H9 (cell line): ENCODE measurements around the gene DTHD1. TPM values are rescaled to one million over a fixed set of nuclear protein-coding genes. Genes with fewer than 3 reads are reported as not detected.

ENCODE experiments used
- DNase-seq: peaks from one replicate; pipeline ENCODE4 v3.0.0-alpha.2; 2017
- H2AFZ ChIP-seq: one replicate; pipeline ENCODE4 v1.6.1; 2013; ENCODE audit warnings: mild to moderate bottlenecking, low read length, control low read depth, moderate library complexity
- H2AK5ac ChIP-seq: 2 replicates; pipeline ENCODE4 v1.6.1; 2013; ENCODE audit warnings: low read length, control low read depth, mixed read lengths; ENCODE audit not compliant: insufficient read length
- H2BK120ac ChIP-seq: one replicate; pipeline ENCODE4 v1.6.1; 2013; ENCODE audit warnings: low read depth, mild to moderate bottlenecking, low read length, control low read depth, inconsistent platforms; ENCODE audit not compliant: poor library complexity, severe bottlenecking
- H2BK12ac ChIP-seq: 2 replicates; pipeline ENCODE4 v1.6.1; 2013; ENCODE audit warnings: low read length, control low read depth, mixed read lengths, low read depth; ENCODE audit not compliant: insufficient read length
- H2BK15ac ChIP-seq: 2 replicates; pipeline ENCODE4 v1.6.1; 2013; ENCODE audit warnings: low read depth, low read length, control low read depth
- H2BK20ac ChIP-seq: one replicate; pipeline ENCODE4 v1.6.1; 2013; ENCODE audit warnings: low read depth, mild to moderate bottlenecking, low read length, control low read depth, inconsistent platforms; ENCODE audit not compliant: poor library complexity, severe bottlenecking
- H2BK5ac ChIP-seq: 2 replicates; pipeline ENCODE4 v1.6.1; 2013; ENCODE audit warnings: low read length, control low read depth, mixed read lengths; ENCODE audit not compliant: insufficient read length
- H3K14ac ChIP-seq: 2 replicates; pipeline ENCODE4 v1.6.1; 2013; ENCODE audit warnings: low read length, control low read depth; ENCODE audit not compliant: insufficient read depth
- H3K18ac ChIP-seq: 2 replicates; pipeline ENCODE4 v1.6.1; 2013; ENCODE audit warnings: low read depth, mild to moderate bottlenecking, mixed read lengths, low read length, control low read depth; ENCODE audit not compliant: insufficient read length
- H3K23ac ChIP-seq: 2 replicates; pipeline ENCODE4 v1.6.1; 2013; ENCODE audit warnings: low read length, control low read depth, mixed read lengths, low read depth; ENCODE audit not compliant: insufficient read length
- H3K23me2 ChIP-seq: 2 replicates; pipeline ENCODE4 v1.6.1; 2013; ENCODE audit warnings: low read depth, mild to moderate bottlenecking, mixed read lengths, low read length, control low read depth; ENCODE audit not compliant: insufficient read length, poor library complexity, severe bottlenecking
- H3K27ac ChIP-seq: 2 replicates; pipeline ENCODE4 v1.5.1; 2013; ENCODE audit warnings: low read length, control low read depth, mixed read lengths, low read depth; ENCODE audit not compliant: insufficient read length
- H3K27me3 ChIP-seq: 2 replicates; pipeline ENCODE4 v1.6.1; 2013; ENCODE audit warnings: low read length, control low read depth, inconsistent platforms; ENCODE audit not compliant: insufficient read depth
- H3K4ac ChIP-seq: 2 replicates; pipeline ENCODE4 v1.6.1; 2013; ENCODE audit warnings: low read depth, mild to moderate bottlenecking, control low read depth, inconsistent platforms, low read length, moderate library complexity
- H3K4me1 ChIP-seq: 2 replicates; pipeline ENCODE4 v1.6.1; 2013; ENCODE audit warnings: low read length, control low read depth, inconsistent platforms; ENCODE audit not compliant: insufficient read depth
- H3K4me2 ChIP-seq: 2 replicates; pipeline ENCODE4 v1.6.1; 2013; ENCODE audit warnings: low read length, control low read depth, mixed read lengths; ENCODE audit not compliant: insufficient read length, insufficient read depth
- H3K56ac ChIP-seq: 2 replicates; pipeline ENCODE4 v1.6.1; 2013; ENCODE audit warnings: low read depth, mild to moderate bottlenecking, mixed read lengths, low read length, control low read depth; ENCODE audit not compliant: insufficient read length
- H3K79me1 ChIP-seq: 2 replicates; pipeline ENCODE4 v1.6.1; 2013; ENCODE audit warnings: low read depth, mild to moderate bottlenecking, moderate library complexity, low read length, control low read depth, inconsistent platforms; ENCODE audit not compliant: insufficient read depth, poor library complexity, severe bottlenecking
- H3K79me2 ChIP-seq: 2 replicates; pipeline ENCODE4 v1.6.1; 2013; ENCODE audit warnings: low read length, control low read depth, inconsistent platforms; ENCODE audit not compliant: insufficient read depth
- H3K9ac ChIP-seq: 2 replicates; pipeline ENCODE4 v1.6.1; 2013; ENCODE audit warnings: low read length, control low read depth, mixed read lengths; ENCODE audit not compliant: insufficient read length; ENCODE audit errors: extremely low read depth
- H3K9me3 ChIP-seq: one replicate; pipeline ENCODE4 v1.6.1; 2013; ENCODE audit warnings: low read depth, low read length, inconsistent platforms; ENCODE audit not compliant: control insufficient read depth
- H3T11ph ChIP-seq: one replicate; pipeline ENCODE4 v1.6.1; 2013; ENCODE audit warnings: mild to moderate bottlenecking, low read length, control low read depth, inconsistent platforms
- H4K20me1 ChIP-seq: one replicate; pipeline ENCODE4 v1.6.1; 2013; ENCODE audit not compliant: control insufficient read depth, insufficient read length, insufficient read depth
- H4K5ac ChIP-seq: 2 replicates; pipeline ENCODE4 v1.6.1; 2013; ENCODE audit warnings: low read depth, mild to moderate bottlenecking, mixed read lengths, low read length, control low read depth; ENCODE audit not compliant: insufficient read length
- H4K8ac ChIP-seq: replicated peaks from 2 replicates; pipeline ENCODE4 v1.6.1; 2013; ENCODE audit warnings: low read length, control low read depth, mixed read lengths, low read depth; ENCODE audit not compliant: insufficient read length
- H4K91ac ChIP-seq: 2 replicates; pipeline ENCODE4 v1.6.1; 2013; ENCODE audit warnings: low read depth, mild to moderate bottlenecking, moderate library complexity, mixed read lengths, low read length, control low read depth; ENCODE audit not compliant: insufficient read length
- H3K27ac Mint-ChIP-seq, 3 experiments: 2 replicates in 2 of 3; 3 replicates in 1 of 3; pipeline ENCODE4 v1.8.0; 2020 to 2021; ENCODE audit warnings: mixed read lengths in 3 of 3, mild to moderate bottlenecking in 1 of 3, moderate library complexity in 1 of 3
- H3K27me3 Mint-ChIP-seq: 2 replicates; pipeline ENCODE4 v1.8.0; 2021; ENCODE audit warnings: low read depth, mild to moderate bottlenecking, moderate library complexity, mixed read lengths
- H3K36me3 Mint-ChIP-seq, 3 experiments: 2 replicates in 2 of 3; 3 replicates in 1 of 3; pipeline ENCODE4 v1.8.0; 2020 to 2021; ENCODE audit warnings: low read depth in 3 of 3, mixed read lengths in 3 of 3; ENCODE audit not compliant: insufficient read depth in 1 of 3
- H3K4me1 Mint-ChIP-seq, 2 experiments: 2 replicates each; pipeline ENCODE4 v1.8.0; 2020; ENCODE audit warnings: mixed read lengths in 2 of 2
- H3K4me3 Mint-ChIP-seq, 2 experiments: 2 replicates in 1 of 2; 3 replicates in 1 of 2; pipeline ENCODE4 v1.8.0; 2020 to 2021; ENCODE audit warnings: mild to moderate bottlenecking in 2 of 2, mixed read lengths in 2 of 2, moderate library complexity in 1 of 2
- H3K9me3 Mint-ChIP-seq, 2 experiments: 2 replicates in 1 of 2; 3 replicates in 1 of 2; pipeline ENCODE4 v1.8.0; 2020; ENCODE audit warnings: mild to moderate bottlenecking in 2 of 2, mixed read lengths in 2 of 2, moderate library complexity in 1 of 2
- CTCF ChIP-seq: fragments of 200-600 bp; sonication (generic); conservative IDR thresholded peaks from 3 replicates; pipeline ENCODE4 v1.8.0; 2021; ENCODE audit warnings: antibody characterized with exemption, mild to moderate bottlenecking
- WGBS: extraction: QIAGEN DNeasy Blood & Tissue Kit; methylation state at CpG from one replicate; pipeline ENCODE4 v1.1.7; 2013; ENCODE audit warnings: missing lambda C conversion rate, low lambda C conversion rate, mixed read lengths; ENCODE audit not compliant: insufficient read length; ENCODE audit errors: extremely low coverage; 5-methylcytosine and 5-hydroxymethylcytosine counted together
- total RNA-seq: library from RNA; stranded (reverse); gene quantifications from 2 replicates; pipeline ENCODE4 v1.2.1, GENCODE V29; 2021

Gene DTHD1
- total RNA-seq, 1 experiment from 2014 or later = not detected

GRCh38 chr4:36328130-36328529 is 46.7 kb downstream of the DTHD1 start:
- H4K8ac ChIP-seq = no peak overlapping the region
- no peak overlapping the region for H2BK20ac ChIP-seq
- H2AFZ ChIP-seq = no peak overlapping the region
- no peaks in the 10 kb centered on the region for H3K79me1 ChIP-seq
- H2BK120ac ChIP-seq = no peak overlapping the region
- H3K56ac ChIP-seq = no peak overlapping the region
- no peak for TF ChIP-seq CTCF
- no peak for DNase-seq
- Mint-ChIP-seq H3K27me3 (no peaks in the 10 kb centered on the region), H3K27ac (no peak overlapping the region), H3K9me3 (no peaks in the 10 kb centered on the region), H3K36me3 (no peaks in the 10 kb centered on the region), H3K4me1 (peaks cover 6% of the 10 kb centered on the region in 2 experiments), H3K4me3 (no peak overlapping the region)
- no peak overlapping the region for H3K9ac ChIP-seq
- no peak overlapping the region for H3K18ac ChIP-seq
- no peak overlapping the region for H3K27ac ChIP-seq
- H2AK5ac ChIP-seq = no peak overlapping the region
- H3K14ac ChIP-seq = no peak overlapping the region
- H3K9me3 ChIP-seq = no peaks in the 10 kb centered on the region
- H3K23ac ChIP-seq = no peak overlapping the region
- no peaks in the 10 kb centered on the region for H4K20me1 ChIP-seq
- no peak overlapping the region for H4K91ac ChIP-seq
- H3K4me1 ChIP-seq = no peaks in the 10 kb centered on the region
- no peak overlapping the region for H3K4ac ChIP-seq
- H3K79me2 ChIP-seq = no peaks in the 10 kb centered on the region
- H2BK5ac ChIP-seq = no peak overlapping the region
- no peak overlapping the region for H3T11ph ChIP-seq
- H2BK15ac ChIP-seq = no peak overlapping the region
- no peak overlapping the region for H4K5ac ChIP-seq
- H3K4me2 ChIP-seq = no peak overlapping the region
- no CpG with 5 or more reads among the region's 9 CpGs for WGBS
- no peaks in the 10 kb centered on the region for H3K27me3 ChIP-seq
- no peaks in the 10 kb centered on the region for H3K23me2 ChIP-seq
- H2BK12ac ChIP-seq = no peak overlapping the region
